Measurements from ENCODE around the gene ETNK2. TPM values are rescaled to one million over a fixed set of nuclear protein-coding genes. Genes with fewer than 3 reads are reported as not detected.
"Not testable (repeated sequence)": the region's sequence is repeated elsewhere in the genome, so short reads cannot be mapped to it uniquely, and the experiment has no call there.

ETNK2 gene
- total RNA-seq, 2 donors from 2014 or later = 25.3 to 84.5 TPM

- intact Hi-C loops (cut with DNase I) = no loop called here
- peaks cover 41% of the 10 kb centered on the region for H3K4me1 ChIP-seq (replicated peaks)
- no peak for DNase-seq (ENCODE audit: low spot score)
- 38% methylated on average over 2 of the region's 2 CpGs for WGBS
- peak overlapping the region; percentile 42 to 52 for H3K27ac ChIP-seq
- H3K36me3 ChIP-seq = no peaks in the 10 kb centered on the region
- no peak for TF ChIP-seq CTCF (IDR thresholded peaks at IDR 0.05)
- TF ChIP-seq POLR2A (IDR thresholded peaks at IDR 0.05) = no peak
- no peak for TF ChIP-seq POLR2AphosphoS5 (IDR thresholded peaks at IDR 0.05)
- no peaks in the 10 kb centered on the region for H3K9me3 ChIP-seq
- H3K4me3 ChIP-seq = no peak overlapping the region
- no peaks in the 10 kb centered on the region for H3K27me3 ChIP-seq (replicated peaks; ENCODE audit: insufficient read depth)
These were observed 48.5 kb downstream of the ETNK2 start for GRCh38 chr1:204103431-204103741.

DNA sequence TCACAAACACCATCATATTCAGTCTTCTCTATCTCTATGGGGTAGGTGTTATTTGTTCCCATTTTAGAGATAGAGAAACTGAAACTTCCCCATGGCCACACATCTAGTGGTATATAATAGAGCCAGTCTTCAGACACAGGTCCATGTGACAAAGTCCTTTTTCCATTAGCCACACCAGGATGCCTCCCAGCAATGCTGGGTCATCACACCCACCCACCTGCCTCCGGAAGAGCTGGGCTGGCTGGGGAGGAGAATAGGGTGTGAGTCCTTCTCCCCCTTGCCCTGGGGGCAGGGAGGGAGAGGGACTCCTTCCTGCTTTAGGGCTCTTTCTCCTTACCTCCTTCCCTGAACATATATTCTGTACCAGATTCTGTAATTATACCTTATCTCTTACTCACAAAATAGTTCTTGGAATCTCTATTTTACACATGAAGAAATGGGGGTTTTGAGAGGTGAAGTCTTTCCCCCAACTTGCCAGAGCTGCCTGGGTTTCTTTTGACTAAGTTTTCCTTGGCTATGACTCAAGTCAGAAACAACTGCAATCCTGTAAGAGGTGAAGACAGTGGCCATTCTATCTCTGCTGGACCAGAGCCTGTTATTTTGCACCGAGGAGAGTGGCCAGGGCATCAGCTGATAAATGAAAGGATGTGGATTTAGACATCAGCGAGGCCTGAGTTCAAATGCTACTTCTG lies 49.0 kb downstream of the ETNK2 start:
- no peak for DNase-seq (ENCODE audit: low spot score)
- Histone ChIP-seq H3K9me3 (no peaks in the 10 kb centered on the region), H3K4me1 (replicated peaks) (peaks cover 37% of the 10 kb centered on the region), H3K4me3 (no peak overlapping the region), H3K36me3 (no peaks in the 10 kb centered on the region), H3K27me3 (replicated peaks; ENCODE audit: insufficient read depth) (no peaks in the 10 kb centered on the region), H3K27ac (peak overlapping the region; percentile 42 to 52)
- TF ChIP-seq POLR2A (IDR thresholded peaks at IDR 0.05) (no peak), POLR2AphosphoS5 (IDR thresholded peaks at IDR 0.05) (no peak), CTCF (IDR thresholded peaks at IDR 0.05) (no peak)
- intact Hi-C loops (cut with DNase I) = no loop called here
- 27% methylated on average over 3 of the region's 3 CpGs for WGBS

- DNase-seq (ENCODE audit: low spot score) = no peak
- intact Hi-C loops (cut with DNase I) = no loop called here
- Histone ChIP-seq H3K9me3 (no peaks in the 10 kb centered on the region), H3K36me3 (no peaks in the 10 kb centered on the region), H3K4me3 (no peak overlapping the region), H3K27ac (no peak overlapping the region), H3K4me1 (replicated peaks) (peaks cover 34% of the 10 kb centered on the region), H3K27me3 (replicated peaks; ENCODE audit: insufficient read depth) (no peaks in the 10 kb centered on the region)
- 56% methylated on average over 13 of the region's 13 CpGs for WGBS
- no peak for TF ChIP-seq POLR2A (IDR thresholded peaks at IDR 0.05)
- TF ChIP-seq POLR2AphosphoS5 (IDR thresholded peaks at IDR 0.05) = no peak
These were observed 49.7 kb downstream of the ETNK2 start for GRCh38 chr1:204102029-204102611.

- H3K4me3 ChIP-seq; H3K9me3 ChIP-seq; intact Hi-C loops (cut with DNase I); H3K27me3 ChIP-seq (replicated peaks; ENCODE audit: insufficient read depth); H3K36me3 ChIP-seq; H3K27ac ChIP-seq; DNase-seq (ENCODE audit: low spot score): not testable (repeated sequence)
- WGBS = 79% methylated on average over 2 of the region's 2 CpGs
- H3K4me1 ChIP-seq (replicated peaks) = peaks cover 34% of the 10 kb centered on the region
These were observed 52.1 kb downstream of the ETNK2 start for GRCh38 chr1:204099754-204100153.

DNA sequence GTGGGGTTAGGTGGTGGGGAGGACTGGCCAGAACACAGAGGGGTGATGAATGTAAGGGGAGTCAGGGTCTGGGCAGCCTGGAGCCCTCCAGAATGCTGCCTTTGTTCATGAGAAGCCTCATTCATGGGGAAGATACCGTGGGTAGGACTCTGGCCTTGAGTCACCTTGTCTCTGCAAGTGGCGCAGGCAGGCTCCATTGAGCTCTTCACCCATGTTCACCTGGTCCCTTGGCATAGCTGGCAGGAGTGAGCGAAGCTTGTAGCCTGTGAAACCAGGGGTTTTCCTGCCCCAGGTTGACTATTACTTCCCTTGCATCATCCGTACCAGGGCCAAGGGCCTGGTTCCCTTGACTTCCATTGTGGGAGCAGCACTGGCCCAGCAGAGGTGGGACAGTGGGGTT lies 53.2 kb downstream of the ETNK2 start:
- H3K4me3 ChIP-seq = no peak overlapping the region

More for the DNA sequence above, 53.2 kb downstream of the ETNK2 start:
- Histone ChIP-seq H3K9me3 (no peaks in the 10 kb centered on the region), H3K36me3 (no peaks in the 10 kb centered on the region), H3K27ac (no peak overlapping the region), H3K4me1 (replicated peaks) (peaks cover 27% of the 10 kb centered on the region), H3K27me3 (replicated peaks; ENCODE audit: insufficient read depth) (no peaks in the 10 kb centered on the region)
- no peak for DNase-seq (ENCODE audit: low spot score)
- WGBS = 85% methylated on average over 4 of the region's 4 CpGs
- intact Hi-C loops (cut with DNase I) = no loop called here
- TF ChIP-seq POLR2AphosphoS5 (IDR thresholded peaks at IDR 0.05) = no peak
- TF ChIP-seq CTCF (IDR thresholded peaks at IDR 0.05) = no peak
- no peak for TF ChIP-seq POLR2A (IDR thresholded peaks at IDR 0.05)
